Epithelial cell of proximal tubule (primary cell): ENCODE data around the gene BTBD6. TPM values are rescaled to one million over a fixed set of nuclear protein-coding genes. Genes with fewer than 3 reads are reported as not detected.

Experiments used
- DNase-seq: peaks from one replicate; pipeline ENCODE4 v3.0.0-alpha.2; 2011; ENCODE audit warnings: low read depth
- H3K4me3 ChIP-seq: 2 replicates; pipeline ENCODE4 v1.5.1; 2011; ENCODE audit warnings: low read depth, mild to moderate bottlenecking, low read length
- CTCF ChIP-seq: conservative IDR thresholded peaks from 2 replicates; pipeline ENCODE4 v1.5.1; 2012; ENCODE audit warnings: low read depth, mild to moderate bottlenecking, low read length
- total RNA-seq: library from RNA; depleted of rRNA; stranded (reverse); fragments of >200 nt; gene quantifications from 2 replicates; pipeline ENCODE4 v1.2.3, GENCODE V29; 2015

BTBD6 gene
- 39.4 and 64.1 TPM in 2 replicates for total RNA-seq

DNA sequence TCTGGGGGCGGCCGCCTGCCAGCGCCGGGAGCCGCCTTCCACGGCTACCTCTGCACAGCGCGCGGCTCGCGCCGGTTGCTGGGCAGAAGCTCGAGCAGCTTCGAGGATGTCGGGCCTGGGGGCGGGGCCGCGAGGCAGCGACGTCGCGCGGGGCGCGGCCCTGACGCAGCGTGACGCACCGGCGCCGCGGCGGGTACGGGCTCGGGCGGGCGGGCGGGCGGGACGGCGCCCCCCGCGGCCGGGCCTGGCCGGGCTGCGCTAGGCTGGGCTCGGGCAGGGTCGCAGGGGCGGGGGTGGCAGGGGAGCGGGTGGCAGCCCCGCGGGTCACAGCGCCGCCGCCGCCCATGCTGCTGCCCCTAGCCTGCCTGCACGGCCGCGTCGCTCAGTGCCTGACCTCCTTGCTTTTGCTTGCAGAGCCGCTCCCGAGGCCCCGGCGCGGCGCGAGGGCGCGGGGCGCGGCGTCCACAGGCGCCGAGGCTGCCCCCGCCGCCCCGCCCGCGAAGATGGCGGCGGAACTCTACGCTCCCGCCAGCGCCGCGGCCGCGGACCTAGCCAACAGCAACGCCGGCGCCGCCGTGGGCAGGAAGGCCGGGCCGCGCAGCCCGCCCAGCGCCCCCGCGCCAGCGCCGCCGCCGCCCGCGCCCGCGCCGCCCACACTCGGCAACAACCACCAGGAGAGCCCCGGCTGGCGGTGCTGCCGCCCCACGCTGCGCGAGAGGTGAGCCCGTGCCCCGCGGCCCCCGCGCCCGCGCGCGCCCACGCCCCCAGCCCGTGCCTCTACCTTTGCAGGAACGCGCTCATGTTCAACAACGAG, at the start of gene BTBD6:
BTBD6 (plus strand) TSS at position 166 of the 814 bp plus-strand sequence; CDS start at position 345, 179 bp downstream.
- TF ChIP-seq CTCF = no peak
- peak within 1 kb of the TSS; percentile 66 for H3K4me3 ChIP-seq
- DNase-seq = peak; percentile 4

GRCh38 chr14:105198588-105198987, 49.7 kb upstream of the BTBD6 start:
- no peak for DNase-seq
- no peak for TF ChIP-seq CTCF
- H3K4me3 ChIP-seq = no peak overlapping the region

- DNase-seq = no peak
- TF ChIP-seq CTCF = no peak
These were observed 49.2 kb upstream of the BTBD6 start for GRCh38 chr14:105199093-105199492.

GRCh38 chr14:105200074-105200473, 48.3 kb upstream of the BTBD6 start:
- H3K4me3 ChIP-seq = no peak overlapping the region
- DNase-seq = no peak
- TF ChIP-seq CTCF = peak; percentile 18

More at GRCh38 chr14:105199093-105199492, 49.2 kb upstream of the BTBD6 start:
- no peak overlapping the region for H3K4me3 ChIP-seq

DNA sequence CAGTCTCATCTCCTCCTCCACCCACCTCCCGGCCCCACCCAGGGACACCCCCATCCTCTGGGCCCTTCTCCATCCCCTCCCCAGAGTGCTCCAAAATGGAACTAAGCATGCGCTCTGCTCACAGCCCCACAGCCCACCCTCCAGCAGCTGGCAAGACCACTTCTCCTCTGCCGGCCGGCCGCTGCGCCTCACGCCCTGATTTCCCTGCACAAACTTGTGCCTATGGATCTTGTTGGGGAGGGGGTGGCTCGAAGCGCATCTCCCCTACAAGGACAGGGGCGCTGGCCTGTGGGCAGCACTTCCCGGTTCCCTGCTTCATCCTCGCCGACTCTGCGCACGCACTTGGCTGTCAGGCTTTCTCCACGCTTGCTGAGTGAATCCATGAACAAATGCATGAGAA, 47.7 kb upstream of the BTBD6 start:
- H3K4me3 ChIP-seq = no peak overlapping the region
- no peak for DNase-seq
- TF ChIP-seq CTCF = no peak

GRCh38 chr14:105201156-105201924, 47.0 kb upstream of the BTBD6 start:
- peak; percentile 36 for TF ChIP-seq CTCF
- no peak for DNase-seq

More at GRCh38 chr14:105201156-105201924, 47.0 kb upstream of the BTBD6 start:
- no peak overlapping the region for H3K4me3 ChIP-seq
